ENCODE results near the gene HJV.

HJV gene

GRCh38 chr1:146021050-146021445 is 487 bp downstream of the HJV start:
- no peak for TF ChIP-seq CTCF (IDR thresholded peaks at IDR 0.05; ENCODE audit: insufficient read depth, low read length, poor library complexity, severe bottlenecking)
- Histone ChIP-seq H3K27me3 (replicated peaks; ENCODE audit: control insufficient read depth, insufficient read depth, low read length) (no peaks in the 10 kb centered on the region; the same call in 1 of the 2 replicates), H3K4me3 (replicated peaks; ENCODE audit: low read depth, low read length) (no peak overlapping the region), H3K36me3 (ENCODE audit: control insufficient read depth, insufficient read depth, low read length) (no peaks in the 10 kb centered on the region)
- DNase-seq (ENCODE audit: extremely low read depth, insufficient read length): no peak

DNA sequence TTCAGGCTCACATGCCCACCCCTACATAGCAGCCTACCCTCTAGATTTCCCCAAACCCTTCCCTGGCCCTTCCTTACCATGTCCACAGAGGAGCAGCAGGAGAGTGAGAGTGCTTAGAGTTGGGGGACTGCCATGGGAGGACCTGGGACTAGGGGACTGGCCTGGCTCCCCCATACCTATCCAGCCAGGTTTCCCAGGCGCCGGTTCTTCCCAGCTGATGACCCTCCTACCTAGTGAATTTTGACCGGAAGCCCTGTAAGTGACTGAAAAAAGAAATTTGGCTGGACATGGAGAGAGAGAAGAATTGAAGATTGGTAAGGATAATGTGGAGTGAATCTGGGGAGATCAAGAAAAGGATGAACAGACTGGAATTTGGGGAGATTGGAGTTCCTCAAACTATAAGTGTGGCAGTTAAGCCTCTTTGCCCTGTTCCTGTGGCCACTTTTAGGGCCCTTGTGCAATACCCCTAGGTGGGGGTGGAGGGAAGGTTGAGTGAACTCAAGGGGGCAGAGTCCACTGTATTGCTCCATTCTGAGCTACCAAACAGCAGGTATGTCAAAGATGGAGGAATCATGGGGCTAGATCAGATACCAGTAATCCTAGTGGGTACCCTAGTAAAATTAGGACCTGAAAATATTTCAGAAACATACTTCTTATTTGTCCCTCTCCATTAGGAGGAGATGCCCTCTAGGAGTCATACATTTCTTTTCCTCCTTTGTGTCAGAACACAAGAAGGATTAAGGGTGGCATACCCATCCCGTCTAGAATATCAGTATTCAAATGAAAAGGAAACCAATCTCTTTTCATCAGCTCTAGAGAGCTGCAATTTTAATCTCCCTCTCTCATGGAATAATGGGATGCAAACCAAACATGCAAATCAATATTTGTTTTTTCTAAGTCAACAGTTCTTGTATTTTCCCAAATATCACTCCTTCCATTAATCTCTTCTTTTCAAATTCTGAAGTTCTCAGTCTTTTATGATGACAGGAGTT is 1.2 kb downstream of the HJV start:
- Histone ChIP-seq H3K4me3 (replicated peaks; ENCODE audit: low read depth, low read length) (no peak overlapping the region), H3K36me3 (ENCODE audit: control insufficient read depth, insufficient read depth, low read length) (no peaks in the 10 kb centered on the region), H3K27me3 (replicated peaks; ENCODE audit: control insufficient read depth, insufficient read depth, low read length) (no peaks in the 10 kb centered on the region; the same call in 1 of the 2 replicates)
- no peak for TF ChIP-seq CTCF (IDR thresholded peaks at IDR 0.05; ENCODE audit: insufficient read depth, low read length, poor library complexity, severe bottlenecking)
- DNase-seq (ENCODE audit: extremely low read depth, insufficient read length): no peak

GRCh38 chr1:146019231-146020057 is 2.1 kb downstream of the HJV start:
- no peaks in the 10 kb centered on the region for H3K36me3 ChIP-seq (ENCODE audit: control insufficient read depth, insufficient read depth, low read length)
- DNase-seq (ENCODE audit: extremely low read depth, insufficient read length): peak; percentile 14
- no peak for TF ChIP-seq CTCF (IDR thresholded peaks at IDR 0.05; ENCODE audit: insufficient read depth, low read length, poor library complexity, severe bottlenecking)
- no peaks in the 10 kb centered on the region; the same call in 1 of the 2 replicates for H3K27me3 ChIP-seq (replicated peaks; ENCODE audit: control insufficient read depth, insufficient read depth, low read length)
- no peak overlapping the region for H3K4me3 ChIP-seq (replicated peaks; ENCODE audit: low read depth, low read length)

- TF ChIP-seq CTCF (IDR thresholded peaks at IDR 0.05; ENCODE audit: insufficient read depth, low read length, poor library complexity, severe bottlenecking): no peak
- Histone ChIP-seq H3K36me3 (ENCODE audit: control insufficient read depth, insufficient read depth, low read length) (no peaks in the 10 kb centered on the region), H3K27me3 (replicated peaks; ENCODE audit: control insufficient read depth, insufficient read depth, low read length) (no peaks in the 10 kb centered on the region; the same call in 1 of the 2 replicates), H3K4me3 (replicated peaks; ENCODE audit: low read depth, low read length) (no peak overlapping the region)
- no peak for DNase-seq (ENCODE audit: extremely low read depth, insufficient read length)
Observed at GRCh38 chr1:146016891-146017290, 4.6 kb downstream of the HJV start.

GRCh38 chr1:146013559-146013922 is 8.0 kb downstream of the HJV start:
- no peaks in the 10 kb centered on the region for H3K27me3 ChIP-seq (replicated peaks; ENCODE audit: control insufficient read depth, insufficient read depth, low read length)
- no peak for DNase-seq (ENCODE audit: extremely low read depth, insufficient read length)
- no peak overlapping the region for H3K4me3 ChIP-seq (replicated peaks; ENCODE audit: low read depth, low read length)
- TF ChIP-seq CTCF (IDR thresholded peaks at IDR 0.05; ENCODE audit: insufficient read depth, low read length, poor library complexity, severe bottlenecking): no peak
- no peaks in the 10 kb centered on the region for H3K36me3 ChIP-seq (ENCODE audit: control insufficient read depth, insufficient read depth, low read length)
